ENCODE results near the gene OR10V1. TPM values are rescaled to one million over a fixed set of nuclear protein-coding genes. Genes with fewer than 3 reads are reported as not detected.

The OR10V1 gene
- total and polyA plus RNA-seq, 9 of the 15 experiments (the other 6 are each of a cell fraction or from before 2014, with no cell fraction given), result not detected

- TF ChIP-seq SFPQ (IDR thresholded peaks at IDR 0.05; ENCODE audit: low read depth, low read length), result no peak
- peak; percentile 33 to 67; a peak in 2 of 4 replicates for TF ChIP-seq MNT (conservative IDR thresholded peaks at IDR 0.05)
- peak; percentile 87 for TF ChIP-seq ZBTB2 (IDR thresholded peaks at IDR 0.05)
- TF ChIP-seq ZBTB1 (CRISPR knock-in tag; IDR thresholded peaks at IDR 0.05; ENCODE audit: borderline replicate concordance, low read depth), result no peak
- no peak for TF ChIP-seq MCM2 (IDR thresholded peaks at IDR 0.05; ENCODE audit: low read depth)
- no peak for TF ChIP-seq ZSCAN29 (IDR thresholded peaks at IDR 0.05)
- TF ChIP-seq ZC3H4 (CRISPR knock-in tag; IDR thresholded peaks at IDR 0.05; ENCODE audit: borderline replicate concordance), result no peak
- TF ChIP-seq DDX20 (tag; IDR thresholded peaks at IDR 0.05; ENCODE audit: low read depth), result no peak
- peak; percentile 40; the same call in 1 of the 2 replicates for TF ChIP-seq ESRRA (IDR thresholded peaks at IDR 0.05; ENCODE audit: borderline replicate concordance, low read depth)
- no peak; the same call in 1 of the 2 replicates for TF ChIP-seq CREB3 (tag; conservative IDR thresholded peaks at IDR 0.05; ENCODE audit: low read depth)
- TF ChIP-seq RBM39 (optimal IDR thresholded peaks at IDR 0.05; ENCODE audit: low read depth, low read length), result no peak
- TF ChIP-seq GABPA (tag; conservative IDR thresholded peaks at IDR 0.05; ENCODE audit: low read depth), result peak; percentile 77
- no peak; the same call in 1 of the 2 replicates for TF ChIP-seq ZNF766 (CRISPR knock-in tag; conservative IDR thresholded peaks at IDR 0.05)
- no peak for TF ChIP-seq ZNF785 (CRISPR knock-in tag; IDR thresholded peaks at IDR 0.05)
- no peak for TF ChIP-seq ZNF436 (CRISPR knock-in tag; IDR thresholded peaks at IDR 0.05)
- TF ChIP-seq ETV1 (tag; conservative IDR thresholded peaks at IDR 0.05; ENCODE audit: low read depth), result peak; percentile 42; the same call in 1 of the 2 replicates
- no peak for TF ChIP-seq PTBP1 (IDR thresholded peaks at IDR 0.05; ENCODE audit: low read depth, low read length)
- TF ChIP-seq ZC3H8 (IDR thresholded peaks at IDR 0.05), result no peak
- TF ChIP-seq SP2 (IDR thresholded peaks at IDR 0.05; ENCODE audit: extremely low read depth, low read depth, low read length, poor library complexity, severe bottlenecking), result no peak
- peak; percentile 42 for TF ChIP-seq KDM5B (IDR thresholded peaks at IDR 0.05; ENCODE audit: insufficient replicate concordance, low read depth, low read length)
- TF ChIP-seq FOXJ3 (CRISPR knock-in tag; IDR thresholded peaks at IDR 0.05), result no peak; the same call in 1 of the 2 replicates
- TF ChIP-seq TFAM (CRISPR knock-in tag; conservative IDR thresholded peaks at IDR 0.05), result no peak
Measured at GRCh38 chr11:59668950-59669610, 44.6 kb downstream of the OR10V1 start, which contains the start of gene PATL1 (continued).
